CD8-positive, alpha-beta memory T cell (primary cell): ENCODE data around the gene CLMN. TPM values are rescaled to one million over a fixed set of nuclear protein-coding genes. Genes with fewer than 3 reads are reported as not detected.
A peak's percentile ranks its signal among the peaks of the same experiment; 100 is the strongest.

ENCODE experiments used
- CTCF ChIA-PET: fragments of 350-600 bp; sonication (Branson Sonifier 250); formaldehyde crosslinking; loops from one replicate; lab custom pipeline; 2021; ENCODE audit warnings: antibody characterized with exemption; lab: Charles Lee
- POLR2A ChIA-PET: fragments of 350-600 bp; sonication (Branson Sonifier 250); formaldehyde crosslinking; loops from one replicate; lab custom pipeline; 2021; ENCODE audit warnings: antibody characterized with exemption; lab: Charles Lee
- DNase-seq, 5 donors: peaks; one replicate each; pipeline versions ENCODE4 v3.0.0 to v3.0.0-alpha.2; 2020 to 2022; ENCODE audit warnings: mixed read lengths in 1 of 5
- H3K27ac ChIP-seq: one replicate; pipeline ENCODE4 v1.7.0; 2013; ENCODE audit warnings: low read depth, mild to moderate bottlenecking, low read length, moderate library complexity
- H3K27me3 ChIP-seq: 2 replicates; pipeline ENCODE4 v1.7.0; 2013; ENCODE audit warnings: low read length, mild to moderate bottlenecking; ENCODE audit not compliant: insufficient read depth, poor library complexity, severe bottlenecking
- H3K36me3 ChIP-seq: 2 replicates; pipeline ENCODE4 v1.7.0; 2013; ENCODE audit warnings: mild to moderate bottlenecking, low read length, moderate library complexity; ENCODE audit not compliant: insufficient read depth
- H3K4me1 ChIP-seq: 2 replicates; pipeline ENCODE4 v1.7.0; 2013; ENCODE audit warnings: mild to moderate bottlenecking, low read length, moderate library complexity; ENCODE audit not compliant: insufficient read depth
- H3K4me3 ChIP-seq: 2 replicates; pipeline ENCODE4 v1.7.0; 2013; ENCODE audit warnings: mild to moderate bottlenecking, low read length
- H3K9me3 ChIP-seq: 2 replicates; pipeline ENCODE4 v1.7.0; 2013; ENCODE audit warnings: mild to moderate bottlenecking, low read length
- H3K27ac Mint-ChIP-seq, 8 donors: one replicate each; pipeline ENCODE4 v1.8.0; 2020 to 2021; ENCODE audit warnings: mixed read lengths in 8 of 8, mild to moderate bottlenecking in 6 of 8, inconsistent platforms in 3 of 8, moderate library complexity in 3 of 8
- H3K27me3 Mint-ChIP-seq, 2 donors: one replicate each; pipeline ENCODE4 v1.8.0; 2020 to 2021; ENCODE audit warnings: mixed read lengths in 2 of 2, mild to moderate bottlenecking in 1 of 2, moderate library complexity in 1 of 2
- H3K36me3 Mint-ChIP-seq, 3 donors: one replicate each; pipeline ENCODE4 v1.8.0; 2020 to 2021; ENCODE audit warnings: mixed read lengths in 3 of 3, inconsistent platforms in 1 of 3, mild to moderate bottlenecking in 1 of 3
- H3K4me1 Mint-ChIP-seq, 3 donors: one replicate each; pipeline ENCODE4 v1.8.0; 2020 to 2021; ENCODE audit warnings: mixed read lengths in 3 of 3, inconsistent platforms in 1 of 3, mild to moderate bottlenecking in 1 of 3
- H3K4me3 Mint-ChIP-seq, 7 donors: one replicate each; pipeline ENCODE4 v1.8.0; 2020 to 2021; ENCODE audit warnings: mixed read lengths in 7 of 7, mild to moderate bottlenecking in 6 of 7, moderate library complexity in 4 of 7, inconsistent platforms in 2 of 7
- H3K9me3 Mint-ChIP-seq, 5 donors: one replicate each; pipeline ENCODE4 v1.8.0; 2020 to 2022; ENCODE audit warnings: mixed read lengths in 5 of 5, mild to moderate bottlenecking in 3 of 5, moderate library complexity in 2 of 5, inconsistent platforms in 1 of 5
- polyA plus RNA-seq: library from polyadenylated mRNA; unstranded; fragments of 300-500 nt; fragmentation: Illumina TruSeq; gene quantifications from one replicate; pipeline ENCODE4 v1.2.3, GENCODE V29; 2021
- total RNA-seq, 2 experiments: library from RNA; stranded (reverse); gene quantifications; one replicate each; pipeline ENCODE4 v1.2.3, GENCODE V29; 2021

Gene CLMN
- total and polyA plus RNA-seq, 3 experiments from 2014 or later: 0.15 to 0.72 (median 0.29) TPM

- CTCF ChIA-PET: no interaction called here
Observed at GRCh38 chr14:95163666-95164065, 156.0 kb downstream of the CLMN start.

GRCh38 chr14:95163132-95163531 lies 156.6 kb downstream of the CLMN start:
- Histone ChIP-seq H3K27me3 (no peaks in the 10 kb centered on the region), H3K9me3 (no peaks in the 10 kb centered on the region), H3K4me3 (no peak overlapping the region), H3K27ac (no peak overlapping the region), H3K4me1 (peaks cover 4% of the 10 kb centered on the region), H3K36me3 (no peaks in the 10 kb centered on the region)
- peaks cover 0 to 3% of the 10 kb centered on the region in 2 donors for H3K27me3 Mint-ChIP-seq
- ChIA-PET CTCF (no interaction called here), POLR2A (no interaction called here)
- peaks cover under 1 to 5% (median 3%) of the 10 kb centered on the region in 3 donors for H3K4me1 Mint-ChIP-seq
- no peak for DNase-seq
- H3K36me3 Mint-ChIP-seq: peaks cover 0 to 17% (median 1%) of the 10 kb centered on the region in 3 donors
- no peak overlapping the region for H3K4me3 Mint-ChIP-seq
- no peak overlapping the region for H3K27ac Mint-ChIP-seq
- H3K9me3 Mint-ChIP-seq: peaks cover 10 to 17% (median 12%) of the 10 kb centered on the region in 5 donors

More at GRCh38 chr14:95163666-95164065, 156.0 kb downstream of the CLMN start:
- H3K4me3 ChIP-seq: no peak overlapping the region
- POLR2A ChIA-PET: no interaction called here
- DNase-seq: no peak
- H3K4me1 Mint-ChIP-seq: peaks cover 0 to 2% (median 0%) of the 10 kb centered on the region in 3 donors
- H3K27ac ChIP-seq: no peak overlapping the region
- no peaks in the 10 kb centered on the region for H3K4me1 ChIP-seq
- no peaks in the 10 kb centered on the region for H3K27me3 ChIP-seq
- H3K36me3 Mint-ChIP-seq: peaks cover 0 to 18% (median 1%) of the 10 kb centered on the region in 3 donors
- no peaks in the 10 kb centered on the region for H3K9me3 ChIP-seq
- peaks cover 11 to 17% (median 12%) of the 10 kb centered on the region in 5 donors for H3K9me3 Mint-ChIP-seq
- no peaks in the 10 kb centered on the region for H3K36me3 ChIP-seq
- H3K27ac Mint-ChIP-seq: no peak overlapping the region
- no peak overlapping the region for H3K4me3 Mint-ChIP-seq
- peaks cover 0 to 3% of the 10 kb centered on the region in 2 donors for H3K27me3 Mint-ChIP-seq

GRCh38 chr14:95162641-95163040 lies 157.1 kb downstream of the CLMN start:
- no peak overlapping the region for H3K4me3 ChIP-seq
- ChIA-PET CTCF (no interaction called here), POLR2A (no interaction called here)
- H3K27me3 ChIP-seq: no peaks in the 10 kb centered on the region
- no peaks in the 10 kb centered on the region for H3K9me3 ChIP-seq
- DNase-seq: no peak
- peaks cover 8% of the 10 kb centered on the region for H3K4me1 ChIP-seq
- Mint-ChIP-seq H3K4me1 (peaks cover 5 to 10% (median 8%) of the 10 kb centered on the region in 3 donors), H3K4me3 (no peak overlapping the region), H3K36me3 (peaks cover 1 to 12% (median 3%) of the 10 kb centered on the region in 3 donors), H3K9me3 (peaks cover 9 to 17% (median 12%) of the 10 kb centered on the region in 5 donors), H3K27ac (no peak overlapping the region), H3K27me3 (peaks cover 0 to 1% of the 10 kb centered on the region in 2 donors)
- H3K27ac ChIP-seq: no peak overlapping the region
- no peaks in the 10 kb centered on the region for H3K36me3 ChIP-seq

GRCh38 chr14:95157327-95158189 lies 162.2 kb downstream of the CLMN start, which contains the start of gene DICER1:
DICER1 (minus strand) TSS chr14:95157529; CDS start chr14:95133458, 24,071 bp downstream.
- Mint-ChIP-seq H3K27me3 (no peaks in the 10 kb centered on the region), H3K36me3 (peaks cover 0 to 9% (median 0%) of the 10 kb centered on the region in 3 donors), H3K4me1 (peaks cover 37 to 46% (median 43%) of the 10 kb centered on the region in 3 donors), H3K27ac (peak within 1 kb of the TSS; percentile 96 to 100 (median 99)), H3K9me3 (no peaks in the 10 kb centered on the region), H3K4me3 (peak within 1 kb of the TSS; percentile 94 to 99 (median 98))
- DNase-seq: peak; percentile 92 to 96 (median 93)
- ChIA-PET CTCF (no interaction called here), POLR2A (interaction anchor here (0.9 to 1.2 kb wide), 3 partner anchors 8 to 211 kb away, joined by 3 to 6 read pairs (median 4); no protein-coding TSS in a partner anchor)
- Histone ChIP-seq H3K4me3 (peak within 1 kb of the TSS; percentile 87), H3K27ac (peak within 1 kb of the TSS; percentile 92), H3K27me3 (no peaks in the 10 kb centered on the region), H3K4me1 (peaks cover 36% of the 10 kb centered on the region), H3K9me3 (no peaks in the 10 kb centered on the region), H3K36me3 (no peaks in the 10 kb centered on the region)

- H3K4me3 ChIP-seq: peak overlapping the region; percentile 87
- CTCF ChIA-PET: no interaction called here
- H3K4me3 Mint-ChIP-seq: peak overlapping the region in 6 of 7 donors; percentile 98 to 99 (median 98)
- H3K9me3 Mint-ChIP-seq: no peaks in the 10 kb centered on the region
- no peak for DNase-seq
- no peaks in the 10 kb centered on the region for H3K9me3 ChIP-seq
- POLR2A ChIA-PET: interaction anchor here (1.0 kb wide), 1 partner anchor 19 kb away, joined by 3 read pairs; no protein-coding TSS in a partner anchor
- H3K4me1 Mint-ChIP-seq: peaks cover 42 to 52% (median 49%) of the 10 kb centered on the region in 3 donors
- H3K27me3 Mint-ChIP-seq: no peaks in the 10 kb centered on the region
- peaks cover 36% of the 10 kb centered on the region for H3K4me1 ChIP-seq
- peak overlapping the region; percentile 92 for H3K27ac ChIP-seq
- H3K36me3 Mint-ChIP-seq: peaks cover 0 to 9% (median 0%) of the 10 kb centered on the region in 3 donors
- H3K27me3 ChIP-seq: no peaks in the 10 kb centered on the region
- H3K27ac Mint-ChIP-seq: peak overlapping the region in 3 of 8 donors; percentile 57 to 100 (median 98)
- H3K36me3 ChIP-seq: no peaks in the 10 kb centered on the region
Observed at GRCh38 chr14:95157048-95157326, 162.7 kb downstream of the CLMN start.

GRCh38 chr14:95156161-95157047 lies 163.3 kb downstream of the CLMN start:
- no peaks in the 10 kb centered on the region for H3K9me3 ChIP-seq
- H3K36me3 Mint-ChIP-seq: peaks cover 0 to 9% (median 0%) of the 10 kb centered on the region in 3 donors
- ChIA-PET CTCF (no interaction called here), POLR2A (interaction anchor here (1.0 kb wide), 1 partner anchor 18 kb away, joined by 3 read pairs; no protein-coding TSS in a partner anchor)
- no peaks in the 10 kb centered on the region for H3K9me3 Mint-ChIP-seq
- H3K27me3 ChIP-seq: no peaks in the 10 kb centered on the region
- H3K36me3 ChIP-seq: no peaks in the 10 kb centered on the region
- H3K27ac Mint-ChIP-seq: peak overlapping the region; percentile 16 to 94 (median 84)
- peak overlapping the region; percentile 75 to 92 (median 84) for H3K4me3 Mint-ChIP-seq
- H3K4me1 ChIP-seq: peaks cover 40% of the 10 kb centered on the region
- H3K4me3 ChIP-seq: peak overlapping the region; percentile 72
- peak overlapping the region; percentile 92 for H3K27ac ChIP-seq
- DNase-seq: peak in 2 of 5 donors; percentile 18 to 54
- H3K4me1 Mint-ChIP-seq: peaks cover 47 to 58% (median 55%) of the 10 kb centered on the region in 3 donors
- H3K27me3 Mint-ChIP-seq: no peaks in the 10 kb centered on the region

GRCh38 chr14:95155045-95155444 lies 164.7 kb downstream of the CLMN start:
- peaks cover 0 to 9% (median 0%) of the 10 kb centered on the region in 3 donors for H3K36me3 Mint-ChIP-seq
- Histone ChIP-seq H3K36me3 (no peaks in the 10 kb centered on the region), H3K27me3 (no peaks in the 10 kb centered on the region), H3K4me1 (peaks cover 52% of the 10 kb centered on the region), H3K9me3 (no peaks in the 10 kb centered on the region), H3K4me3 (peak overlapping the region; percentile 1), H3K27ac (no peak overlapping the region)
- peak overlapping the region; percentile 75 to 92 (median 84) for H3K4me3 Mint-ChIP-seq
- CTCF ChIA-PET: no interaction called here
- H3K27ac Mint-ChIP-seq: peak overlapping the region in 7 of 8 donors; percentile 3 to 94 (median 65)
- DNase-seq: peak in 1 of 5 donors; percentile 24
- no peaks in the 10 kb centered on the region for H3K9me3 Mint-ChIP-seq
- H3K27me3 Mint-ChIP-seq: no peaks in the 10 kb centered on the region
- POLR2A ChIA-PET: no interaction called here
- peaks cover 56 to 71% (median 68%) of the 10 kb centered on the region in 3 donors for H3K4me1 Mint-ChIP-seq
